PC-9 (cell line): ENCODE results near the gene CYP11A1. TPM values are rescaled to one million over a fixed set of nuclear protein-coding genes. Genes with fewer than 3 reads are reported as not detected.

ENCODE experiments used
- BruUV-seq: library from RNA; stranded (reverse); fragments of 400-500 nt; replicated peaks from 2 replicates; lab custom pipeline; 2021; lab: Mats Ljungman, UMichigan
- CTCF ChIA-PET: fragments of 300-600 bp; sonication (Branson Sonifier 250); formaldehyde crosslinking; loops from one replicate; lab custom pipeline; 2022; ENCODE audit warnings: antibody characterized with exemption; lab: Charles Lee
- POLR2A ChIA-PET: fragments of 300-600 bp; sonication (Branson Sonifier 250); formaldehyde crosslinking; loops from one replicate; lab custom pipeline; 2022; ENCODE audit warnings: antibody characterized with exemption; ENCODE audit not compliant: unreplicated experiment; lab: Charles Lee
- DNase-seq, 2 experiments: peaks; one replicate each; pipeline versions ENCODE4 v3.0.0 to v3.0.0-alpha.2; 2015 to 2022; ENCODE audit warnings: mixed read lengths in 1 of 2
- H2AFZ ChIP-seq: fragments of 200-600 bp; sonication (generic); 2 replicates; pipeline ENCODE4 v1.8.1; 2017; ENCODE audit warnings: antibody characterized with exemption
- H3F3A ChIP-seq: fragments of 200-600 bp; sonication (generic); 2 replicates; pipeline ENCODE4 v1.8.1; 2017; ENCODE audit warnings: antibody characterized with exemption, mild to moderate bottlenecking, low read depth; ENCODE audit not compliant: insufficient read depth
- H3K27ac ChIP-seq: fragments of 200-600 bp; sonication (generic); 2 replicates; pipeline ENCODE4 v1.6.1; 2016; ENCODE audit warnings: mixed run types
- H3K27me3 ChIP-seq: fragments of 200-600 bp; sonication (generic); 2 replicates; pipeline ENCODE4 v1.6.1; 2016; ENCODE audit warnings: low read depth, mixed run types; ENCODE audit not compliant: insufficient read depth
- H3K36me3 ChIP-seq: fragments of 200-600 bp; sonication (generic); 2 replicates; pipeline ENCODE4 v1.6.1; 2016; ENCODE audit warnings: low read depth, mixed run types
- H3K4me1 ChIP-seq: fragments of 200-600 bp; sonication (generic); replicated peaks from 2 replicates; pipeline ENCODE4 v1.6.1; 2016; ENCODE audit warnings: mixed run types; ENCODE audit not compliant: insufficient read depth
- H3K4me2 ChIP-seq: fragments of 200-600 bp; sonication (generic); 2 replicates; pipeline ENCODE4 v1.6.1; 2017; ENCODE audit warnings: mixed run types
- H3K4me3 ChIP-seq: fragments of 200-600 bp; sonication (generic); 2 replicates; pipeline ENCODE4 v1.6.1; 2016; ENCODE audit warnings: mixed run types
- H3K79me2 ChIP-seq: fragments of 200-600 bp; sonication (generic); 2 replicates; pipeline ENCODE4 v1.6.1; 2017; ENCODE audit warnings: low read depth, mixed run types
- H3K9me2 ChIP-seq: fragments of 200-600 bp; sonication (generic); 2 replicates; pipeline ENCODE4 v1.8.1; 2017; ENCODE audit warnings: mild to moderate bottlenecking; ENCODE audit not compliant: insufficient read depth
- H3K9me3 ChIP-seq: fragments of 200-600 bp; sonication (generic); 2 replicates; pipeline ENCODE4 v1.8.1; 2016; ENCODE audit warnings: low read depth; ENCODE audit not compliant: insufficient read depth
- H4K20me1 ChIP-seq: fragments of 200-600 bp; sonication (generic); 2 replicates; pipeline ENCODE4 v1.8.1; 2017; ENCODE audit not compliant: insufficient read depth
- EZH2 ChIP-seq: fragments of 200-600 bp; sonication (generic); IDR thresholded peaks from 2 replicates; pipeline ENCODE4 v1.8.0; 2017; ENCODE audit warnings: antibody characterized with exemption, low read depth
- intact Hi-C: fragments of 100-400 bp; cut with micrococcal nuclease; formaldehyde crosslinking; loops from one replicate; pipeline ENCODE4 v1.10.0; 2022; ENCODE audit not compliant: unreplicated experiment
- total RNA-seq: library from RNA; stranded (reverse); gene quantifications from 2 replicates; pipeline ENCODE4 v1.2.3, GENCODE V29; 2021
- TF ChIP-seq, protein P1 (sequence below): fragments of 200-600 bp; sonication (generic); conservative IDR thresholded peaks from 2 replicates; pipeline ENCODE4 v1.6.1; 2017; ENCODE audit warnings: mixed run types, antibody characterized with exemption, mild to moderate bottlenecking, moderate library complexity

CYP11A1 gene
- total RNA-seq, 1 experiment from 2014 or later = 7.1 TPM

- Histone ChIP-seq H2AFZ (no peak overlapping the region), H3K27me3 (no peaks in the 10 kb centered on the region), H3K4me2 (no peak overlapping the region), H3K9me3 (no peaks in the 10 kb centered on the region), H3K4me3 (no peak overlapping the region), H3K9me2 (no peaks in the 10 kb centered on the region), H3K27ac (no peak overlapping the region), H3F3A (peaks cover 2% of the 10 kb centered on the region; the same call in 1 of the 2 replicates), H3K36me3 (no peaks in the 10 kb centered on the region), H3K79me2 (peaks cover 13% of the 10 kb centered on the region), H3K4me1 (peaks cover 7% of the 10 kb centered on the region), H4K20me1 (no peaks in the 10 kb centered on the region)
- intact Hi-C loops = no loop called here
- CTCF ChIA-PET = no interaction called here
- TF ChIP-seq EZH2 = no peak
- TF ChIP-seq, protein P1, sequence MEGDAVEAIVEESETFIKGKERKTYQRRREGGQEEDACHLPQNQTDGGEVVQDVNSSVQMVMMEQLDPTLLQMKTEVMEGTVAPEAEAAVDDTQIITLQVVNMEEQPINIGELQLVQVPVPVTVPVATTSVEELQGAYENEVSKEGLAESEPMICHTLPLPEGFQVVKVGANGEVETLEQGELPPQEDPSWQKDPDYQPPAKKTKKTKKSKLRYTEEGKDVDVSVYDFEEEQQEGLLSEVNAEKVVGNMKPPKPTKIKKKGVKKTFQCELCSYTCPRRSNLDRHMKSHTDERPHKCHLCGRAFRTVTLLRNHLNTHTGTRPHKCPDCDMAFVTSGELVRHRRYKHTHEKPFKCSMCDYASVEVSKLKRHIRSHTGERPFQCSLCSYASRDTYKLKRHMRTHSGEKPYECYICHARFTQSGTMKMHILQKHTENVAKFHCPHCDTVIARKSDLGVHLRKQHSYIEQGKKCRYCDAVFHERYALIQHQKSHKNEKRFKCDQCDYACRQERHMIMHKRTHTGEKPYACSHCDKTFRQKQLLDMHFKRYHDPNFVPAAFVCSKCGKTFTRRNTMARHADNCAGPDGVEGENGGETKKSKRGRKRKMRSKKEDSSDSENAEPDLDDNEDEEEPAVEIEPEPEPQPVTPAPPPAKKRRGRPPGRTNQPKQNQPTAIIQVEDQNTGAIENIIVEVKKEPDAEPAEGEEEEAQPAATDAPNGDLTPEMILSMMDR = no peak
- DNase-seq = no peak
- BruUV-seq = no TSS peak
- POLR2A ChIA-PET = no interaction called here
Measured at GRCh38 chr15:74414603-74415338, 47.3 kb upstream of the CYP11A1 start.

DNA sequence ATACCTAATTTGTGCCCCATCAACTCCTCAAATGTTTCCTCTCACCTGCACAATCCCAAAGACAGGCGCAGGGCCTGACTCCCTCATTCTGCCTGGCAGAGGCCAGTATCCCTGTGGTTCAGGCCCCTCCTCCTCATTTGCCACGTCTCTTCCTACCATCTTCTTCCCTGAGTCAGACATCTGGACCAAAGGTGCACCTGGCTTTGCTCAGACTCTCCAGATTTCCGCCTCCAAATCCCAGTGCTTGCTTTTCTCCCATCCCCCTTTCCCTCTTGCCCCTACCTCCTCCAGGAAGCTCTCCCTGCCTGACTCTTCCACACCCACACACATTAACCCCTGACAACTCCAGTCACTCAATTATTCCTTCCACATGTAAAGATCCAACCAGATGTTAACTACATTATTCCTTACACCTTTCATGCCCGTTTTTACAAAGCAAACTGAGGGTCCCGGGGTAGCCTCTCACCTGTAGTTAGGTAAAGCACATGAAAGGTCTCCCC is 46.7 kb upstream of the CYP11A1 start:
- no peak overlapping the region for H3K27ac ChIP-seq
- H2AFZ ChIP-seq = no peak overlapping the region
- peaks cover 10% of the 10 kb centered on the region for H3K79me2 ChIP-seq
- ChIA-PET CTCF (no interaction called here), POLR2A (no interaction called here)
- no peaks in the 10 kb centered on the region for H3K9me3 ChIP-seq
- H3K9me2 ChIP-seq = no peaks in the 10 kb centered on the region
- H3K4me1 ChIP-seq = 0 out of 2 replicates have a peak, but pooled peaks cover under 1% of the 10 kb centered on the region
- DNase-seq = no peak
- no peaks in the 10 kb centered on the region for H3F3A ChIP-seq
- no peak overlapping the region for H3K4me2 ChIP-seq
- no peaks in the 10 kb centered on the region for H3K36me3 ChIP-seq
- H3K4me3 ChIP-seq = no peak overlapping the region
- no peaks in the 10 kb centered on the region for H3K27me3 ChIP-seq
- no peaks in the 10 kb centered on the region for H4K20me1 ChIP-seq
- no TSS peak for BruUV-seq
- intact Hi-C loops = no loop called here
- TF ChIP-seq EZH2 = no peak
- TF ChIP-seq, protein P1 = no peak

DNA sequence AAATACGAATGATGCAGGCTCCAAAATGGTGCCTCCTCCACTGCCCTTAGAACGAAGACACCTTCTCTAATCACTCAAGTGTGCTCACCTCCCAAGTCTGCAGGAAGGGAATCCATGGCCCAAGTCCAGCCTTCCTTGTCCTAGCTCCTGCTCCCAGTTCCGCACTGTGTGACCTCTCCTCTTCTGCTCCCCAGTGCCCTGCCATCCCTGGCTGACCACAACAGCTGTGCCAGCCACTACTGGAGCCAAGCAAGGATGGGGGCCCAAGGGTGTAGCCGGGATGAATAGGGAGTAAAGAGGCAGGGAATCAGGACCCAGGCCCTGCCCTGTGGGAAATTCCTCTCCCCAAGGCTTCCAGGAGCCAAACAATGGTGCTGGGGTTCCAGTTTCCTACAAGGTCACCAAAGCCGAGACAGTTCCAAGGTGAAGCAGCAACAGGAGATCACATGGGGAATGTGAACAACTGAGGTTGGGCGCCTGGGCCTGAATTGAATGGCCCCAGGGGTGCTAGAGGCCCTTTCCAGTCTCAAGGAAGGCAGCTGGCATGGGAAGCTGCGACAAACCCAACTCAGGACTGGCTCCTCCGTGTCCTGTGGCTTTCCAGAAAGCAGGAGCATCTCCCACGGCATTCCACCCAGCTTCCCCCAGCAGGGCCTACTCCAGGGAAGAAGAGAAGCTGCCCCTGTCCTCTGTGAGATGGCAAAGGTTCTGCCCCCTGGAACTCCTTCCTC is 46.1 kb upstream of the CYP11A1 start:
- H3K9me2 ChIP-seq = no peaks in the 10 kb centered on the region
- no peak overlapping the region for H3K4me2 ChIP-seq
- TF ChIP-seq, protein P1 = no peak
- no peak for TF ChIP-seq EZH2
- H3K79me2 ChIP-seq = peaks cover 4% of the 10 kb centered on the region; the same call in 1 of the 2 replicates
- H3K36me3 ChIP-seq = no peaks in the 10 kb centered on the region
- H4K20me1 ChIP-seq = no peaks in the 10 kb centered on the region
- intact Hi-C loops = no loop called here
- POLR2A ChIA-PET = no interaction called here
- DNase-seq = no peak
- no peaks in the 10 kb centered on the region for H3K27me3 ChIP-seq
- H3K27ac ChIP-seq = no peak overlapping the region
- H2AFZ ChIP-seq = no peak overlapping the region
- no peaks in the 10 kb centered on the region for H3K9me3 ChIP-seq
- H3K4me3 ChIP-seq = no peak overlapping the region
- no peaks in the 10 kb centered on the region for H3F3A ChIP-seq
- no peaks in the 10 kb centered on the region for H3K4me1 ChIP-seq
- CTCF ChIA-PET = no interaction called here
- BruUV-seq = no TSS peak
